Umbilical cord (tissue), 2 donors: ENCODE measurements around the gene TBC1D26. TPM values are rescaled to one million over a fixed set of nuclear protein-coding genes. Genes with fewer than 3 reads are reported as not detected.
"Not testable (repeated sequence)": the region's sequence is repeated elsewhere in the genome, so short reads cannot be mapped to it uniquely, and the experiment has no call there.

Source experiments
- DNase-seq: peaks from one replicate; pipeline ENCODE4 v3.0.0-alpha.2; 2015; ENCODE audit warnings: low spot score
- total RNA-seq: library from RNA; depleted of rRNA; stranded (reverse); fragments of >200 nt; gene quantifications from one replicate; pipeline ENCODE4 v1.2.3, GENCODE V29; 2014; ENCODE audit warnings: low replicate concordance; ENCODE audit not compliant: insufficient read depth

The TBC1D26 gene
- total RNA-seq, 1 donor from 2014 or later = 12.0 TPM

DNA sequence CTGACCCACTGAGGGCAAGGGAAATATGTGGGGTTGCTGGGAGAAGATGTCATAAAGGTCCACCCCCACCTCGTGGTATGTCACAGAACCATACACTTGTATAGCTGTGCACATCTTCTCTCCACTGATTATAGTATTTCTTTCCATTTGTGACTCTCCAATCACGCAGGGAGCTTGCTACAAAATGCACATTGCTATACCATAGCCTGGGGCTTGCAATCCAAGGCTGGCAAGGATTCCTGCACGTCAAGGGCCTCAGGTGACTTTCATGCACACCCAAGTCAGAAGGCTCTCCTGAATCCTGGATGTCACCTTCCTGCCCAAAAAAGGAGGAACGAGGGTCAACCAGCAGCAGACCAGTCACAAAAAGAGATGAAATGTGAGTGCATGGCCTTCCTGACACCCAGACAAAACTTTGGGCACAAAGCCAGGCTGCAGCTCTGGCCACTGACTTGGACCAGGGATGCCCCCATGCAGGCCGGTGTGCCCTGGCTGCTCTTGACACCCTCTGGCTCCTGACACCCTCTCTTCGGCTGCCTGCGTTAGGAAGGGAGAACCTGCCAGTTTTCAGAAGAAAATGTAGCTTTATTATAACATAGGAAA, 12.1 kb downstream of the TBC1D26 start:
- no peak for DNase-seq

GRCh38 chr17:15744885-15745284, 12.8 kb downstream of the TBC1D26 start:
- no peak for DNase-seq

- not testable (repeated sequence) for DNase-seq
Observed at GRCh38 chr17:15749403-15749802, 17.3 kb downstream of the TBC1D26 start.

DNA sequence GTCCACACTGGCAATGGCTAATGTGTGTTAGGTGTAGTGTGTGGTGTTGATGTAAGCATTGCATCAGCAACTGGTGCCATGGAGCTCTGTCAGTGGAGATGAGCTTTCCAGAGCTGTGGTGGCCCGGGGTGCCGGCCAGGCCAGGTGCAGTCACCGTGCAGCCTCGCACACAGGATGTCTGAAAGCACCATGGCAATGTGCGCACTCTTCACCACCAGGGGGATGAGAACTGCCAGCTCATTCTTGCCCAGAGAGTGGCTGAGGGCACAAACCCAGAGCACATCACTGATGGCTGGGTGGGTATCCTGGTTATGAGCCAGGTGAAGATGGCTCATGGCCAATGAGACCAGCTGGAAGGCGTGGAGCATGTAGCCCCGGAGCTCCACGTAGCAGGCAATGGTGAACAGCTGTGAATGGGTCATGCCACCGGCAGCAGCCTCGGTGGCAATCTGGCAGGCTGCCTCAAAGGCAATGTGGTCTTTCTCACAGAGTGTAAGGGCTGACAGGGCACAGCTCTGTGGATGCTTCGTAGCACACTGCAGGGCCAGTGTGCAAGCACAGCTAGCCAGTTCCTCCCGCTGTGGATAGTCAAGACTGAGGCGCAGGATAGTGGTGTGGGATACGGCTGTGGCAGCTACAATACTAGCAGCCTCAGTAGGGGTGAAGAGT, 36.9 kb downstream of the TBC1D26 start:
- DNase-seq = not testable (repeated sequence)

DNA sequence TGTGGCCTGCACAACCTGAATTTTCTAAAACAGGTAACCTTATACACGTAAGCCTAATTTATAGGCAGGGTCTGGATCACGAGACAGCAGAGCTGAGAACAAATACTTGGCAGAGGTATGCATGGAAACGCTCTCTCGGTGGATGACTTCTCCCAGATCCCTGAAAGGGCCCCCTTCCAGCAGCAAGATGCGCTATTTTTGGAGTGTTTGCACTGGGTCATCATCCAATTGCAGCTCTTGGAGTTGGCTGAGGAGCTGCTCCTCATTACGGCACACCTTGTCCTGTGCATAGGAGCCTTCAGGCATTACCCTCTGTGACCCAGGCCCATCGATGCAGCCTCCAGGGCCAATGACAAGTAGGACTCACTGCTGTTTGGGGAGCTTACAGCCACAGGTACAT, 38.6 kb downstream of the TBC1D26 start:
- not testable (repeated sequence) for DNase-seq

- no peak for DNase-seq
Observed at GRCh38 chr17:15776871-15777270, 44.8 kb downstream of the TBC1D26 start.

DNA sequence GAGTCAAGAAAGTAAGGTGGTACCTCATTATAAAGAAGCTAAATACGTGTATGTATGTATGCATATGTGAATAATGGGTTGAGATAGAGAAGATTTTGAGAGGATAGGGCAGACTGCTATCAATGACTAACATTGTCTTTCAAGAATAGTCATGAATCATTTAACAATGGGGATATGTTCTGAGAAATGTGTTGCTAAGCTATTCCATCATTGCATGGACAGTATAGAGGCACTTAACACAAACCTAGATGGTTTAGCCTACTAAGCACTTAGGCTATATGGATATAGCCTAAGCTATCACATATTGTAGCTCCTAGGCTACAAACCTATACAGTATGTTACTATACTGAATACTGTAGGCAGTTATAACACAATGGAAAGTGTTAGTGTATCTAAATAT, 45.2 kb downstream of the TBC1D26 start:
- no peak for DNase-seq

DNA sequence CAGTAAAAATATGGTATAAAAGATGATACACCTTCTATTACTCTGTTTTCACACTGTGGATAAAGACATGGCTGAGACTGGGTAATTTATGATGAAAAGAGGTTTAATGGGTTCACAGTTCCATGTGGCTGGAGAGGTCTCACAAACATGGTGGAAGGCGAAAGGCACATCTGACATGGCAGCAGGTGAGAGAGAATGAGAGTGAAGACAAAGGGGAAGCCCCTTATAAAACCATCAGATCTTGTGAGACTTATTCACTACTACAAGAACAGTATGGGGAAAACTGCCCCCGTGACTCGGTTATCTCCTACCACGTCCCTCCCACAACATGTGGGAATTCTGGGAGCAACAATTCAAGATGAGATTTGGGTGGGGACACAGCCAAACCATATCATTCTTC, 45.6 kb downstream of the TBC1D26 start:
- DNase-seq = no peak

DNA sequence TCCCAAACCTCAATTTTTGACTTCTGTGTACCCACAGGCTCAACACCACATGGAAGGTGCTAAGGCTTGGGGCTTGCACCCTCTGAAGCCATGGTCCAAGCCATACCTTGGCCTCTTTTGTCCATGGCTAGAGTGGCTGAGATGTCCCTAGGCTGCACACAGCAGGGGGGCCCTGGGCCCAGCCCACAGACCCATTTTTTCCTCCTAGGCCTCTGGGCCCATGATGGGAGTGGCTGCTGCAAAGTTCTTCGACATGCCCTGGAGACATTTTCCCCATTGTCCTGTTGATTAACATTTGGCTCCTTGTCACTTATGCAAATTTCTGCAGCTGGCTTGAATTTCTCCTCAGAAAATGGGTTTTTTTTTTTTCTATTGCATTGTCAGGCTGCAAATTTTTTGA, 47.0 kb downstream of the TBC1D26 start:
- DNase-seq = no peak

GRCh38 chr17:15780188-15780587, 48.1 kb downstream of the TBC1D26 start:
- no peak for DNase-seq

- peak; percentile 48 for DNase-seq
Observed at GRCh38 chr17:15782866-15783265, 50.8 kb downstream of the TBC1D26 start.

- DNase-seq = no peak
Observed at GRCh38 chr17:15783461-15783860, 51.4 kb downstream of the TBC1D26 start.

GRCh38 chr17:15784351-15784750, 52.3 kb downstream of the TBC1D26 start:
- DNase-seq = peak; percentile 86

DNA sequence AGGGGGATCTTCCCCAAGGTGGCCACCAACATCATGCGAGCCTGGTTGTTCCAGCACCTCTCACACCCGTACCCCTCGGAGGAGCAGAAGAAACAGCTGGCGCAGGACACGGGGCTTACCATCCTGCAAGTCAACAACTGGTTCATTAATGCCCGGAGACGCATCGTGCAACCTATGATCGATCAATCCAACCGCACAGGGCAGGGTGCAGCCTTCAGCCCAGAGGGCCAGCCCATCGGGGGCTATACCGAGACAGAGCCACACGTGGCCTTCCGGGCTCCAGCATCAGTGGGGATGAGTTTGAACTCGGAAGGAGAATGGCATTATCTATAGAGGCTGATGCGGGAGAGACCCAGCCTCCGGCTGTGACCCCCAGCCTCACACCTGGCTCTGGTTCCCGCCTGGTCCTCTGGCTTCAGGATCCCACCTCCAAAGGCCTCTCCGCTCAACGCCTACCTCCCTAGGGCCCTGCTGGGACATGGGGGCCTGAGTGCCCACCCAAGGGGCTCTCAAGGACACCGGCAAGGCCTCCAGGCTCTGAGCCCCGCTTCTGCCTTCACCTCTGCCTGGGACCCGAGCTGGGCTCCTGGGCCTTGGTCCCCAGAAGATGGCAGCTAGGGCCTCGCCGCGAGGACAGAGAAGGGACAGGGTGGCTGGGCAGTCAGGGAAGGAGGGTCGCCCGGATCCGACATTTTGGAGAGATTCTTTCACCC, 55.4 kb downstream of the TBC1D26 start:
- DNase-seq = not testable (repeated sequence)

DNA sequence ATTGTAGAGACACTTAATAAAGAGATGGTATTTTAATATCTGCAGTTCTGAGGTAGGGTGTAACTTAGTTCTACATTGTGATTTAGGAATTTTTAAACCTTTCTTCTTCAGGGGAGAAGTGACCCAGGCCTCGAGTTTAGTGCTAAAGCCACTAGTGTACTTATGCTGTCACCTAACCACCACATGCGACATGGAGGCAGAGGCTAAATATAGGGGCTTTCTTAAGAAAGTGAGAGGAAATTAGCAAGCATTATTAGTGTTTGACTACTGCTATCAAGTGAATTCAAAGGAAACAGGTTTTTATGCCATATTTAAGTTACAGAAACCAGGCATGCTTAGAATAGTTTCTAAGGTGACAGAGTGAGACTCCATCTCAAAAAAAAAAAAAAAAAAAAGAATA, 56.3 kb downstream of the TBC1D26 start:
- not testable (repeated sequence) for DNase-seq

Other genes with a start within 250 kb of the TBC1D26 start
- 15.2 TPM for gene TVP23C, start 168.8 kb upstream of the TBC1D26 start, total RNA-seq
- gene FBXW10B, start 112.6 kb upstream of the TBC1D26 start, total RNA-seq = 2.4 TPM
- gene TRIM16, start 48.0 kb upstream of the TBC1D26 start, total RNA-seq = 42.4 TPM
- 79.7 TPM for gene ZNF286A, start 32.5 kb upstream of the TBC1D26 start, total RNA-seq
- gene ADORA2B, start 212.8 kb downstream of the TBC1D26 start, total RNA-seq = 13.5 TPM